Neutrophil (primary cell): ENCODE measurements around the gene VSIR.

ENCODE experiments used
- H3K27ac ChIP-seq: fragments of 200-600 bp; sonication (generic); 2 replicates; pipeline ENCODE4 v1.5.1; 2016; ENCODE audit warnings: mild to moderate bottlenecking, moderate library complexity
- H3K27me3 ChIP-seq: fragments of 200-600 bp; sonication (generic); 2 replicates; pipeline ENCODE4 v1.6.0; 2016; ENCODE audit warnings: mild to moderate bottlenecking
- H3K36me3 ChIP-seq: fragments of 200-600 bp; sonication (generic); 2 replicates; pipeline ENCODE4 v1.5.1; 2017
- H3K4me1 ChIP-seq, 2 experiments: fragments of 200-600 bp in 1 of 2; sonication (generic) in 1 of 2; 1 replicate in 1 of 2; 2 replicates in 1 of 2; pipeline versions ENCODE4 v1.5.1 to v1.6.1; 2013 to 2016; ENCODE audit warnings: low read depth in 1 of 2, low read length in 1 of 2, mild to moderate bottlenecking in 1 of 2, moderate library complexity in 1 of 2; ENCODE audit not compliant: control insufficient read depth in 1 of 2, insufficient read depth in 1 of 2
- H3K4me3 ChIP-seq, 2 experiments: fragments of 200-600 bp in 1 of 2; sonication (generic) in 1 of 2; 1 replicate in 1 of 2; 2 replicates in 1 of 2; pipeline ENCODE4 v1.5.1; 2013 to 2016; ENCODE audit warnings: low read depth in 1 of 2, low read length in 1 of 2, mild to moderate bottlenecking in 1 of 2, moderate library complexity in 1 of 2
- H3K9me3 ChIP-seq: fragments of 200-600 bp; sonication (generic); 2 replicates; pipeline ENCODE4 v1.5.1; 2016
- CTCF ChIP-seq: fragments of 200-600 bp; sonication (generic); IDR thresholded peaks from 2 replicates; pipeline ENCODE4 v1.5.1; 2016; ENCODE audit warnings: antibody characterized with exemption

The VSIR gene

DNA sequence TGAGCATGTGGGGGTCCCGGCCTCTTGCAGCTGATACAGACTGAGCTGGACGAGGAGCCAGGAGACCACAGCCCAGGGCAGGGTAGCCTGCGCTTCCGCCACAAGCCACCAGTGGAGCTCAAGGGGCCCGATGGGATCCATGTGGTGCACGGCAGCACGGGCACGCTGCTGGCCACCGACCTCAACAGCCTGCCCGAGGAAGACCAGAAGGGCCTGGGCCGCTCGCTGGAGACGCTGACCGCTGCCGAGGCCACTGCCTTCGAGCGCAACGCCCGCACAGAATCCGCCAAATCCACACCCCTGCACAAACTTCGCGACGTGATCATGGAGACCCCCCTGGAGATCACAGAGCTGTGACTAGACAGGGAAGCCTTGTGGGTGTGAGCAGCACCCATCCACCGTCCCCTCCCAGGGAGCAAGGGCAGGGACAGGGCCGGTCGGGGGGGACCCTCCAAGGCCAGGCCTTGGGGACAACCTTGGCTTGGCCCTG lies 41.6 kb upstream of the VSIR start:
- no peaks in the 10 kb centered on the region for H3K9me3 ChIP-seq
- H3K27ac ChIP-seq = peak overlapping the region; percentile 92
- peaks cover 86 to 89% of the 10 kb centered on the region in 2 experiments for H3K4me1 ChIP-seq
- H3K4me3 ChIP-seq = no peak overlapping the region
- no peaks in the 10 kb centered on the region for H3K27me3 ChIP-seq
- peaks cover 88% of the 10 kb centered on the region for H3K36me3 ChIP-seq
- no peak for TF ChIP-seq CTCF

- no peaks in the 10 kb centered on the region for H3K9me3 ChIP-seq
- H3K27me3 ChIP-seq = no peaks in the 10 kb centered on the region
- no peak overlapping the region for H3K4me3 ChIP-seq
- H3K36me3 ChIP-seq = peaks cover 76% of the 10 kb centered on the region
- H3K4me1 ChIP-seq = peaks cover 67 to 70% of the 10 kb centered on the region in 2 experiments
- no peak for TF ChIP-seq CTCF
- H3K27ac ChIP-seq = peak overlapping the region; percentile 92
Observed at GRCh38 chr10:71812913-71813590, 39.7 kb upstream of the VSIR start.

- H3K4me3 ChIP-seq = peak overlapping the region in 1 of 2 experiments; percentile 38
- no peaks in the 10 kb centered on the region for H3K27me3 ChIP-seq
- TF ChIP-seq CTCF = peak; percentile 92
- peak overlapping the region; percentile 92 for H3K27ac ChIP-seq
- peaks cover 59 to 62% of the 10 kb centered on the region in 2 experiments for H3K4me1 ChIP-seq
- H3K9me3 ChIP-seq = no peaks in the 10 kb centered on the region
- H3K36me3 ChIP-seq = peaks cover 68% of the 10 kb centered on the region
Observed at GRCh38 chr10:71812016-71812912, 38.9 kb upstream of the VSIR start.

DNA sequence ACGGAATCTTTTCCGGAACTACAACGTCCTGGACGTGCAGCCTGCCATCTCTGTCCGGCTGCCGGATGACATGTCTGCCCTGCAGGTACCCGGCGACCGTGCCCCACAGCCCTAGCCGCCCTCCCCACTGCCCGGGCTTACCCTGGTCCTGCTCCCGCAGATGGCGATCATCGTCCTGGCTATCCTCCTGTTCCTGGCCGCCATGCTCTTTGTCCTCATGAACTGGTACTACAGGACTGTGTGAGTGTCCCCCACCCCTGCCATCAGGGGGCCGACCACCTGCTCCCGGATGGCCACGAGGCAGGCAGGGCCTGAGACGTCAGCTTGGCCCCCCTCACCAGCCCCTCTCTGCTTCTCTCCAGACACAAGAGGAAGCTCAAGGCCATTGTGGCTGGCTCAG lies 38.0 kb upstream of the VSIR start:
- Histone ChIP-seq H3K27ac (peak overlapping the region; percentile 92), H3K4me1 (peaks cover 51 to 53% of the 10 kb centered on the region in 2 experiments), H3K27me3 (no peaks in the 10 kb centered on the region), H3K4me3 (peak overlapping the region in 1 of 2 experiments; percentile 38), H3K36me3 (peaks cover 59% of the 10 kb centered on the region), H3K9me3 (no peaks in the 10 kb centered on the region)
- TF ChIP-seq CTCF = no peak

GRCh38 chr10:71810048-71810750 lies 36.9 kb upstream of the VSIR start:
- H3K36me3 ChIP-seq = peaks cover 47% of the 10 kb centered on the region
- H3K27ac ChIP-seq = no peak overlapping the region
- no peak overlapping the region for H3K4me3 ChIP-seq
- H3K4me1 ChIP-seq = peaks cover 48 to 49% of the 10 kb centered on the region in 2 experiments
- TF ChIP-seq CTCF = no peak
- H3K9me3 ChIP-seq = no peaks in the 10 kb centered on the region
- peaks cover 7% of the 10 kb centered on the region for H3K27me3 ChIP-seq
